Astrocyte (in vitro differentiated cells and primary cell): ENCODE data around the gene CDH23. TPM values are rescaled to one million over a fixed set of nuclear protein-coding genes. Genes with fewer than 3 reads are reported as not detected.
A peak's percentile ranks its signal among the peaks of the same experiment; 100 is the strongest.

Experiments used
- DNase-seq: peaks from one replicate; pipeline ENCODE4 v3.0.0-alpha.2; 2010; ENCODE audit warnings: low read depth
- FAIRE-seq: peaks from 2 replicates; lab custom pipeline; 2011; peaks lifted over from hg19 to GRCh38; lab: Jason Lieb, UNC
- H2AFZ ChIP-seq: 2 replicates; pipeline ENCODE4 v1.6.0; 2012; ENCODE audit warnings: low read depth, low read length, inconsistent platforms
- H3K27ac ChIP-seq: 2 replicates; pipeline ENCODE4 v1.5.1; 2011; ENCODE audit warnings: low read depth, low read length, inconsistent platforms
- H3K27me3 ChIP-seq: 2 replicates; pipeline ENCODE4 v1.6.0; 2011; ENCODE audit warnings: low read length, inconsistent platforms; ENCODE audit not compliant: insufficient read depth
- H3K36me3 ChIP-seq: 2 replicates; pipeline ENCODE4 v1.5.1; 2011; ENCODE audit warnings: low read length, inconsistent platforms; ENCODE audit not compliant: insufficient read depth
- H3K4me1 ChIP-seq: 2 replicates; pipeline ENCODE4 v1.5.1; 2011; ENCODE audit warnings: low read length, inconsistent platforms; ENCODE audit not compliant: insufficient read depth
- H3K4me2 ChIP-seq: 2 replicates; pipeline ENCODE4 v1.6.0; 2012; ENCODE audit warnings: low read length, inconsistent platforms
- H3K4me3 ChIP-seq: 2 replicates; pipeline ENCODE4 v1.5.1; 2011; ENCODE audit warnings: low read depth, mild to moderate bottlenecking, low read length, inconsistent platforms; ENCODE audit not compliant: insufficient read depth
- H3K79me2 ChIP-seq: 2 replicates; pipeline ENCODE4 v1.6.0; 2012; ENCODE audit warnings: mild to moderate bottlenecking, low read length, inconsistent platforms; ENCODE audit not compliant: insufficient read depth
- H3K9ac ChIP-seq: 2 replicates; pipeline ENCODE4 v1.6.0; 2012; ENCODE audit warnings: mild to moderate bottlenecking, low read length, inconsistent platforms
- H3K9me3 ChIP-seq: 2 replicates; pipeline ENCODE4 v1.5.1; 2012; ENCODE audit warnings: low read depth, mild to moderate bottlenecking, low read length, inconsistent platforms; ENCODE audit not compliant: insufficient read depth
- H4K20me1 ChIP-seq: 2 replicates; pipeline ENCODE4 v1.6.0; 2012; ENCODE audit warnings: low read length, inconsistent platforms; ENCODE audit not compliant: insufficient read depth
- H3K27ac Mint-ChIP-seq: one replicate; pipeline ENCODE4 v1.8.0; 2021; ENCODE audit warnings: mild to moderate bottlenecking, mixed read lengths; ENCODE audit not compliant: unreplicated experiment
- H3K27me3 Mint-ChIP-seq: one replicate; pipeline ENCODE4 v1.8.0; 2021; ENCODE audit warnings: low read depth, mixed read lengths; ENCODE audit not compliant: unreplicated experiment
- H3K36me3 Mint-ChIP-seq: one replicate; pipeline ENCODE4 v1.8.0; 2021; ENCODE audit warnings: low read depth, mixed read lengths; ENCODE audit not compliant: unreplicated experiment
- H3K4me1 Mint-ChIP-seq: one replicate; pipeline ENCODE4 v1.8.0; 2021; ENCODE audit warnings: low read depth, mixed read lengths; ENCODE audit not compliant: unreplicated experiment
- H3K4me3 Mint-ChIP-seq: one replicate; pipeline ENCODE4 v1.8.0; 2021; ENCODE audit warnings: mild to moderate bottlenecking, moderate library complexity, mixed read lengths; ENCODE audit not compliant: unreplicated experiment
- H3K9me3 Mint-ChIP-seq: one replicate; pipeline ENCODE4 v1.8.0; 2021; ENCODE audit warnings: mild to moderate bottlenecking, mixed read lengths; ENCODE audit not compliant: unreplicated experiment
- CTCF ChIP-seq: IDR thresholded peaks from 2 replicates; pipeline ENCODE4 v1.5.1; 2011; ENCODE audit warnings: low read depth, mild to moderate bottlenecking, inconsistent platforms, low read length, moderate library complexity; ENCODE audit not compliant: insufficient read depth
- EZH2 ChIP-seq: IDR thresholded peaks from 2 replicates; pipeline ENCODE4 v1.6.1; 2012; ENCODE audit warnings: mild to moderate bottlenecking, low read length, inconsistent platforms; ENCODE audit not compliant: insufficient read depth
- total RNA-seq: library from RNA; stranded (reverse); gene quantifications from 2 replicates; pipeline ENCODE4 v1.2.1, GENCODE V29; 2021

CDH23 gene
- total RNA-seq, 1 donor from 2014 or later: not detected

GRCh38 chr10:71569775-71570588 lies 173.3 kb downstream of the CDH23 start:
- TF ChIP-seq CTCF: peak; percentile 75
- no peak for TF ChIP-seq EZH2
- H4K20me1 ChIP-seq: no peaks in the 10 kb centered on the region
- no peak overlapping the region for H3K27ac ChIP-seq
- peaks cover 14% of the 10 kb centered on the region for H3K27me3 ChIP-seq
- Mint-ChIP-seq H3K4me1 (no peaks in the 10 kb centered on the region), H3K27me3 (peaks cover 64% of the 10 kb centered on the region), H3K36me3 (no peaks in the 10 kb centered on the region), H3K9me3 (no peaks in the 10 kb centered on the region), H3K27ac (no peak overlapping the region), H3K4me3 (no peak overlapping the region)
- FAIRE-seq (no peak), DNase-seq (peak; percentile 15)
- no peak overlapping the region for H3K4me3 ChIP-seq
- no peak overlapping the region for H3K4me2 ChIP-seq
- no peak overlapping the region for H3K9ac ChIP-seq
- H3K4me1 ChIP-seq: no peaks in the 10 kb centered on the region
- H3K9me3 ChIP-seq: no peaks in the 10 kb centered on the region
- no peaks in the 10 kb centered on the region for H3K79me2 ChIP-seq
- H3K36me3 ChIP-seq: no peaks in the 10 kb centered on the region
- no peak overlapping the region for H2AFZ ChIP-seq

- no peak overlapping the region for H3K9ac ChIP-seq
- no peaks in the 10 kb centered on the region for H3K36me3 Mint-ChIP-seq
- H3K27ac Mint-ChIP-seq: no peak overlapping the region
- no peaks in the 10 kb centered on the region for H3K9me3 Mint-ChIP-seq
- no peaks in the 10 kb centered on the region for H3K79me2 ChIP-seq
- peaks cover 62% of the 10 kb centered on the region for H3K27me3 Mint-ChIP-seq
- no peaks in the 10 kb centered on the region for H3K4me1 ChIP-seq
- H3K4me3 Mint-ChIP-seq: no peak overlapping the region
- H3K36me3 ChIP-seq: no peaks in the 10 kb centered on the region
- no peak overlapping the region for H2AFZ ChIP-seq
- H3K9me3 ChIP-seq: no peaks in the 10 kb centered on the region
- peaks cover 6% of the 10 kb centered on the region for H3K27me3 ChIP-seq
- TF ChIP-seq CTCF (no peak), EZH2 (no peak)
- no peak overlapping the region for H3K27ac ChIP-seq
- FAIRE-seq: no peak
- H3K4me1 Mint-ChIP-seq: no peaks in the 10 kb centered on the region
- H3K4me2 ChIP-seq: no peak overlapping the region
- no peak for DNase-seq
- no peak overlapping the region for H3K4me3 ChIP-seq
- no peaks in the 10 kb centered on the region for H4K20me1 ChIP-seq
These were observed 174.9 kb downstream of the CDH23 start for GRCh38 chr10:71571460-71572175.
